CD4-positive, CD25-positive, alpha-beta regulatory T cell (primary cell): ENCODE measurements around the gene TBC1D22A. TPM values are rescaled to one million over a fixed set of nuclear protein-coding genes. Genes with fewer than 3 reads are reported as not detected.
A peak's percentile ranks its signal among the peaks of the same experiment; 100 is the strongest.
"Not testable (repeated sequence)": the region's sequence is repeated elsewhere in the genome, so short reads cannot be mapped to it uniquely, and the experiment has no call there.

Experiments used
- ATAC-seq, 2 donors: fragments of 150-1000 bp; cut with Tn5 transposase; one replicate each; pipeline ENCODE4 v1.10.0; 2021; ENCODE audit warnings: low read depth in 2 of 2, moderate number of reproducible peaks in 2 of 2, moderate library complexity in 1 of 2
- DNase-seq, 3 donors: peaks; one replicate each; pipeline versions ENCODE4 v3.0.0 to v3.0.0-alpha.2; 2012 to 2022; ENCODE audit warnings: mixed read lengths in 1 of 3
- H3K27ac ChIP-seq: one replicate; pipeline ENCODE4 v1.7.0; 2013; ENCODE audit warnings: mild to moderate bottlenecking, low read length; ENCODE audit not compliant: insufficient read depth, poor library complexity, severe bottlenecking
- H3K27me3 ChIP-seq: one replicate; pipeline ENCODE4 v1.7.0; 2013; ENCODE audit warnings: low read length; ENCODE audit not compliant: control insufficient read depth, insufficient read depth
- H3K36me3 ChIP-seq: one replicate; pipeline ENCODE4 v1.7.0; 2013; ENCODE audit warnings: mild to moderate bottlenecking, low read length, moderate library complexity; ENCODE audit not compliant: control insufficient read depth, insufficient read depth
- H3K4me1 ChIP-seq: 2 replicates; pipeline ENCODE4 v1.7.0; 2013; ENCODE audit warnings: mild to moderate bottlenecking, low read length; ENCODE audit not compliant: insufficient read depth, control insufficient read depth, poor library complexity, severe bottlenecking
- H3K4me3 ChIP-seq: one replicate; pipeline ENCODE4 v1.7.0; 2013; ENCODE audit warnings: low read depth, mild to moderate bottlenecking, low read length, moderate library complexity
- H3K9me3 ChIP-seq, 2 experiments: 1 replicate in 1 of 2; 2 replicates in 1 of 2; pipeline ENCODE4 v1.7.0; 2013; ENCODE audit warnings: low read length in 2 of 2, mild to moderate bottlenecking in 1 of 2, moderate library complexity in 1 of 2; ENCODE audit not compliant: control insufficient read depth in 2 of 2
- H3K27ac Mint-ChIP-seq, 3 donors: one replicate each; pipeline ENCODE4 v1.8.0; 2020 to 2022; ENCODE audit warnings: mild to moderate bottlenecking in 3 of 3, mixed read lengths in 3 of 3, moderate library complexity in 2 of 3
- H3K27me3 Mint-ChIP-seq: one replicate; pipeline ENCODE4 v1.8.0; 2022; ENCODE audit warnings: mild to moderate bottlenecking, mixed read lengths
- H3K36me3 Mint-ChIP-seq: one replicate; pipeline ENCODE4 v1.8.0; 2020; ENCODE audit warnings: mixed read lengths
- H3K4me1 Mint-ChIP-seq, 4 donors: one replicate each; pipeline ENCODE4 v1.8.0; 2020 to 2022; ENCODE audit warnings: mixed read lengths in 4 of 4, mild to moderate bottlenecking in 1 of 4
- H3K4me3 Mint-ChIP-seq, 4 donors: one replicate each; pipeline ENCODE4 v1.8.0; 2020 to 2022; ENCODE audit warnings: mild to moderate bottlenecking in 4 of 4, mixed read lengths in 4 of 4, moderate library complexity in 3 of 4
- H3K9me3 Mint-ChIP-seq, 7 donors: one replicate each; pipeline ENCODE4 v1.8.0; 2020 to 2022; ENCODE audit warnings: mixed read lengths in 7 of 7, mild to moderate bottlenecking in 3 of 7, moderate library complexity in 2 of 7
- polyA plus RNA-seq, 4 donors: library from polyadenylated mRNA; unstranded; fragments of 300-500 nt; fragmentation: Illumina TruSeq; gene quantifications; one replicate each; pipeline ENCODE4 v1.2.3, GENCODE V29; 2021
- total RNA-seq: library from RNA; stranded (reverse); gene quantifications from one replicate; pipeline ENCODE4 v1.2.3, GENCODE V29; 2022

The TBC1D22A gene
- total and polyA plus RNA-seq, 5 donors from 2014 or later: 19.8 to 42.5 (median 24.3) TPM

DNA sequence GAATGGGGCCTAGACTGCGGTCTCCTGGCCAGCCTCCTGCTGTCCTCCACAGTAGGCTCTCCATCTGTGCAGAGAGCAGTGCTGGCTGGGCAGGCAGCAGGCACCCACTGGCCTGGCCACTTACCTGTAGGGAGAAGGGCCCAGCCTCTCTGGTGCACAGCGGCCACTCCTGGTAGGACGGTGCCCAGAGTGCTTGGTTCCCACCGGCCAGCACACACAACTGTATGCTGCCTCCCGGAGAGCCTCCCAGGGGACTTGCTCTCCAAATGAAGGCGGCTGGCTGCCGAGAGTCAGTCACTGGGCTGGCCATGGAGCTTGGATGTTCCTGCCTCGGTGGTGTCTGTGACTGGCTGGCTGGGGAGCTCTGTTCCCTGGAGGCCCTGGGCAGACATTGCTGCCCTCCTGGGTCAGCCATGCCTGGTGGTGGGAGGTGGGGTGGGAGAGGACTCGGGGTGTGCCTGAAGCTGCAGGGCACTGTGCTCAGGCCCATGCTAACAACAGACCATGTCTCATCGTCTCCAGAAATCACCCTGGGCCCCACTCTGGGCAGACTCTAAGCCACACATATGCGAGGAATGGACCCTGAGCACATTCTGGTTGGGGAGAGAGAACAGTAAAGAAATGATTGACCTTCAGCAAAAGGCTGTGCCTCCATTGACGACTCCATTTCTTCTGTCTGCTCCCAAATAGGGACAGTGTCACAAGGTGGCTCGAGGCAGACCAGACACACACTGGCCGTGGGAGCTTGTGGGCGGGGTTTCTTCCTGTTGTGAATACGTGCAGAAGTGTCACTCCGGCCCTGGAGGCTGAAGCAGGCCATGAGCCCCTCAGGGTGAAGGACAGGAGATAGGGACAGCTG lies 350.8 kb downstream of the TBC1D22A start:
- H3K4me1 Mint-ChIP-seq: peaks cover 0 to 2% (median 0%) of the 10 kb centered on the region in 4 donors
- Histone ChIP-seq H3K27ac (no peak overlapping the region), H3K36me3 (peaks cover 18% of the 10 kb centered on the region), H3K27me3 (no peaks in the 10 kb centered on the region), H3K9me3 (no peaks in the 10 kb centered on the region), H3K4me1 (no peaks in the 10 kb centered on the region), H3K4me3 (no peak overlapping the region)
- peaks cover 25% of the 10 kb centered on the region for H3K36me3 Mint-ChIP-seq
- no peaks in the 10 kb centered on the region for H3K27me3 Mint-ChIP-seq
- no peak overlapping the region for H3K27ac Mint-ChIP-seq
- no peak for ATAC-seq
- H3K9me3 Mint-ChIP-seq: no peaks in the 10 kb centered on the region
- no peak for DNase-seq
- H3K4me3 Mint-ChIP-seq: no peak overlapping the region

GRCh38 chr22:47113853-47114415 lies 351.5 kb downstream of the TBC1D22A start:
- Histone ChIP-seq H3K27me3 (no peaks in the 10 kb centered on the region), H3K4me1 (no peaks in the 10 kb centered on the region), H3K27ac (no peak overlapping the region), H3K4me3 (no peak overlapping the region), H3K36me3 (peaks cover 18% of the 10 kb centered on the region), H3K9me3 (no peaks in the 10 kb centered on the region)
- Mint-ChIP-seq H3K27me3 (no peaks in the 10 kb centered on the region), H3K9me3 (no peaks in the 10 kb centered on the region), H3K4me3 (no peak overlapping the region), H3K27ac (peak overlapping the region in 1 of 3 donors; percentile 76), H3K36me3 (peaks cover 25% of the 10 kb centered on the region), H3K4me1 (peaks cover 0 to 2% (median 0%) of the 10 kb centered on the region in 4 donors)
- no peak for DNase-seq
- no peak for ATAC-seq

DNA sequence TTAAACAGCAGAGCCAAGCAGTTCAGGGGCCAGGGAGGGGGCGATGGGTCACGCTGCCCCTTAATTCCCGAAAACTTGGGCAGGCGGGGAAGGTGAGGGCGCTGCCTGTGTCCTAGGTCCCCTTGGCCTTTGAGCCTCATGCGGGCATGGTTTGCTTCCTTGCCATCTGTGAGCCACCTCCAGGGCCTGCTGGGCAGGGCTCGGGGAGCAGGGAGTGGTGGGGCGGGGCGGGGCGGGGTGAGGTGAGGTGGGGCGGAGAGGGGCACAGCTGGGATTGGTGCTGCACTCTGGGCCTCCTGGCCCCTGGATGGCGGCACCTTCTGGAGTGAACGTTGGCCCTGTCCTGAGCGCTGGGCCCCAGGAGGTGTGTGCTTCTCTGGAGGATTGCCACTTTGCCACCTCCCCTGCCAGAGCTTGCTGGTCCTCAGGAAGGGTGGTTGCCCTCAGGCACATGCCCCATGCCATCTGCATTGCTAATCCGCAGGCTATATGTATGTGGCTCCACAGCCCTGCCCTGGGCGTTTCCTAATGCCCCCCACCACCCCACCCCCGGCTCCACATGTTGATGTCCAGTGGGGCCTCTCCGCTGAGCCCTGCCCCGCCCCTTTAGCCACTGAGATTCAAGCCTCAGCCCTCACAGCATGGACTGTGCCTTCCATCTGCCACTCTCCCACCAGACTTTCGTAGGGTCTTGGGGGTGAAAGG lies 352.5 kb downstream of the TBC1D22A start:
- H3K9me3 Mint-ChIP-seq: no peaks in the 10 kb centered on the region
- H3K27ac Mint-ChIP-seq: no peak overlapping the region
- Histone ChIP-seq H3K27me3 (no peaks in the 10 kb centered on the region), H3K4me1 (no peaks in the 10 kb centered on the region), H3K9me3 (no peaks in the 10 kb centered on the region), H3K36me3 (peaks cover 18% of the 10 kb centered on the region), H3K27ac (no peak overlapping the region), H3K4me3 (no peak overlapping the region)
- peaks cover 0 to 2% (median 0%) of the 10 kb centered on the region in 4 donors for H3K4me1 Mint-ChIP-seq
- no peak overlapping the region for H3K4me3 Mint-ChIP-seq
- ATAC-seq (no peak), DNase-seq (no peak)
- peaks cover 25% of the 10 kb centered on the region for H3K36me3 Mint-ChIP-seq
- H3K27me3 Mint-ChIP-seq: no peaks in the 10 kb centered on the region

GRCh38 chr22:47115518-47115890 lies 353.1 kb downstream of the TBC1D22A start:
- Mint-ChIP-seq H3K27ac (no peak overlapping the region), H3K36me3 (peaks cover 23% of the 10 kb centered on the region), H3K4me1 (peaks cover 0 to 2% (median 0%) of the 10 kb centered on the region in 4 donors), H3K27me3 (no peaks in the 10 kb centered on the region), H3K9me3 (no peaks in the 10 kb centered on the region), H3K4me3 (no peak overlapping the region)
- H3K27me3 ChIP-seq: no peaks in the 10 kb centered on the region
- DNase-seq (no peak), ATAC-seq (no peak)
- peaks cover 18% of the 10 kb centered on the region for H3K36me3 ChIP-seq
- no peak overlapping the region for H3K27ac ChIP-seq
- no peaks in the 10 kb centered on the region for H3K9me3 ChIP-seq
- H3K4me1 ChIP-seq: no peaks in the 10 kb centered on the region
- H3K4me3 ChIP-seq: no peak overlapping the region

DNA sequence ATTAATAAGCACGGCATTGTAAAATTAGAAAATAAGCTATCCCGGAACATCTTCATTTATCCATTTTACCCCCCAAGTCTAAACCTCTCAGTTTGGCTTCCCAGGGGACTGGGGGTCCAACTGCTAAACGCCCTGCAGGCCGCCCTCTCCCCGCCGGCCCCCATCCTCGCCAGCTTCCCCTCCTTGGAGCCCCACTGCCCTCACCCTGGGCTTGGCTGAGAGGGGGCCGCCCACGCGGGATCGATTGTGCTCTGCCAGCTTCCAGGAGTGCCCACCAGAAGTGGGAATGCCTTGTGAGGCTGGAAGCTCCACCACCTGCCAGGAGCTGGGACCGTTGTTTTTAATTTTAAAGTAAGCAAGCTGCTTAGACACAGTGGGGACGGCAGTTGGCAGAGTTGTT lies 353.5 kb downstream of the TBC1D22A start:
- no peaks in the 10 kb centered on the region for H3K27me3 Mint-ChIP-seq
- H3K27ac Mint-ChIP-seq: no peak overlapping the region
- H3K27me3 ChIP-seq: no peaks in the 10 kb centered on the region
- no peak for ATAC-seq
- H3K4me3 Mint-ChIP-seq: no peak overlapping the region
- no peaks in the 10 kb centered on the region for H3K9me3 Mint-ChIP-seq
- H3K4me3 ChIP-seq: no peak overlapping the region
- H3K36me3 ChIP-seq: peaks cover 16% of the 10 kb centered on the region
- H3K4me1 ChIP-seq: no peaks in the 10 kb centered on the region
- no peak for DNase-seq
- H3K27ac ChIP-seq: no peak overlapping the region
- peaks cover 0 to 2% (median 0%) of the 10 kb centered on the region in 4 donors for H3K4me1 Mint-ChIP-seq
- H3K36me3 Mint-ChIP-seq: peaks cover 20% of the 10 kb centered on the region
- no peaks in the 10 kb centered on the region for H3K9me3 ChIP-seq

- no peak overlapping the region for H3K4me3 ChIP-seq
- ATAC-seq: no peak
- peaks cover 9% of the 10 kb centered on the region for H3K36me3 ChIP-seq
- H3K9me3 Mint-ChIP-seq: no peaks in the 10 kb centered on the region
- H3K27me3 ChIP-seq: no peaks in the 10 kb centered on the region
- no peaks in the 10 kb centered on the region for H3K4me1 ChIP-seq
- peaks cover 13% of the 10 kb centered on the region for H3K36me3 Mint-ChIP-seq
- H3K4me1 Mint-ChIP-seq: no peaks in the 10 kb centered on the region
- no peak overlapping the region for H3K27ac Mint-ChIP-seq
- H3K9me3 ChIP-seq: no peaks in the 10 kb centered on the region
- no peaks in the 10 kb centered on the region for H3K27me3 Mint-ChIP-seq
- DNase-seq: no peak
- H3K4me3 Mint-ChIP-seq: no peak overlapping the region
- H3K27ac ChIP-seq: no peak overlapping the region
These were observed 354.2 kb downstream of the TBC1D22A start for GRCh38 chr22:47116426-47117341.

DNA sequence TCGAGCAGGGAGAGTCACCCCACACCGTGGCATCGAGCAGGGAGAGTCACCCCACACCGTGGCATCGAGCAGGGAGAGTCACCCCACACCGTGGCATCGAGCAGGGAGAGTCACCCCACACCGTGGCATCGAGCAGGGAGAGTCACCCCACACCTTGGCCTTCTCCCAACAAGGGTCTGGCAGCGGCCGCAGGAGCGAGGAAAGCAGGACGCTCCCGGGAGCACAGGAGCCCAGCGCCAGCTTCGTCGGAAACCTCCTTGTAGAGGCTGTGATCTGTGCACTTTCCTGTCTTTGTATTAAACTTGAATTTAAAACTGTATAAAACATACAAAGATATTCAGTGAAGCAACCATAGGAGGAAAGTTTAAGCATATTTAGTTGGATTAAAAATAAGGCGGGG lies 355.0 kb downstream of the TBC1D22A start:
- H3K4me3 ChIP-seq, H3K27ac Mint-ChIP-seq, H3K9me3 Mint-ChIP-seq, H3K36me3 ChIP-seq, H3K27me3 ChIP-seq, H3K4me3 Mint-ChIP-seq, ATAC-seq, H3K4me1 ChIP-seq, H3K27me3 Mint-ChIP-seq, H3K27ac ChIP-seq, DNase-seq, H3K4me1 Mint-ChIP-seq, H3K9me3 ChIP-seq: not testable (repeated sequence)
- peaks cover 13% of the 10 kb centered on the region for H3K36me3 Mint-ChIP-seq
